Adrenal gland (tissue), 12 donors: ENCODE data around the gene SPDYE4. TPM values are rescaled to one million over a fixed set of nuclear protein-coding genes. Genes with fewer than 3 reads are reported as not detected.
A peak's percentile ranks its signal among the peaks of the same experiment; 100 is the strongest.

ENCODE experiments used
- DNase-seq, 7 donors: peaks; one replicate each; pipeline ENCODE4 v3.0.0-alpha.2; 2019 to 2020
- H3K27ac ChIP-seq, 5 donors: fragments of 200-600 bp; sonication (generic) in 4 of 5; 1 replicate in 3 of 5; 2 replicates in 2 of 5; pipeline versions ENCODE4 v1.5.1 to v1.8.0; 2016 to 2020; ENCODE audit warnings: mild to moderate bottlenecking in 1 of 5
- H3K27me3 ChIP-seq: fragments of 200-600 bp; 2 replicates; pipeline ENCODE4 v1.8.0; 2021
- H3K36me3 ChIP-seq, 2 donors: fragments of 200-600 bp; replicated peaks in 1 of 2; 1 replicate in 1 of 2; 2 replicates in 1 of 2; pipeline versions ENCODE4 v1.5.1 to v1.8.0; 2018 to 2022
- H3K4me1 ChIP-seq, 2 donors: fragments of 200-600 bp; replicated peaks in 1 of 2; 1 replicate in 1 of 2; 2 replicates in 1 of 2; pipeline versions ENCODE4 v1.5.1 to v1.8.0; 2018 to 2021
- H3K4me3 ChIP-seq, 4 donors: fragments of 200-600 bp; sonication (generic) in 3 of 4; one replicate each; pipeline ENCODE4 v1.5.1; 2016 to 2018
- H3K9me3 ChIP-seq, 3 donors: fragments of 200-600 bp; sonication (generic) in 1 of 3; replicated peaks in 1 of 3; 1 replicate in 2 of 3; 2 replicates in 1 of 3; pipeline versions ENCODE4 v1.5.1 to v1.8.0; 2016 to 2021
- POLR2A ChIP-seq, 2 donors: fragments of 450-650 bp; IDR thresholded peaks; one replicate each; pipeline ENCODE4 v1.6.1; 2017; ENCODE audit warnings: antibody characterized with exemption in 2 of 2, mild to moderate bottlenecking in 2 of 2, moderate library complexity in 1 of 2
- WGBS, 4 donors: extraction: QIAGEN DNeasy Blood & Tissue Kit in 2 of 4; methylation state at CpG; one replicate each; pipeline versions ENCODE4 v1.1.5 to v1.1.7; 2013 to 2017; 5-methylcytosine and 5-hydroxymethylcytosine counted together
- intact Hi-C, 2 donors: fragments of 100-400 bp; cut with DNase I; formaldehyde crosslinking; loops; one replicate each; pipeline versions ENCODE4 v1.14.1 to v1.15.0; 2022 to 2023
- polyA plus RNA-seq, 3 donors: library from polyadenylated mRNA; stranded (reverse); fragments of 200-250 nt in 2 of 3; fragments of 350-450 nt in 1 of 3; fragmentation: Illumina TruSeq in 1 of 3; extraction: RNeasy Lipid Tissue Mini Kit (QIAGEN cat#74804) in 1 of 3; gene quantifications; one replicate each; pipeline ENCODE4 v1.2.3, GENCODE V29; 2013 to 2014
- total RNA-seq, 9 donors: library from RNA; depleted of rRNA in 4 of 9; stranded (reverse); fragments of >200 nt in 4 of 9; fragments of 120-200 nt in 1 of 9; fragmentation: NEBNext Ultra II Directional in 1 of 9; extraction: Animal tissue kit (Norgen Biotek cat#: 25700) in 1 of 9; gene quantifications; one replicate each; pipeline versions ENCODE4 v1.1.0 to v1.2.4, GENCODE V29; 2013 to 2023
- TF ChIP-seq, protein P1 (sequence below), 6 experiments: fragments of 450-650 bp in 4 of 6; fragments of 200-600 bp in 2 of 6; sonication (generic) in 1 of 6; IDR thresholded peaks; 1 replicate in 5 of 6; 2 replicates in 1 of 6; pipeline versions ENCODE4 v1.5.1 to v1.8.0; 2016 to 2021; ENCODE audit warnings: antibody characterized with exemption in 6 of 6, mild to moderate bottlenecking in 2 of 6, moderate library complexity in 1 of 6
- donor health status: healthy with polysubstance abuse.
- donor health status: Bipolar disorder and iron deficiency.
- donor health status: DM: yes; HTN: yes; CAD: no.
- donor health status: DM: no; HTN: no; CAD: no.
- donor health status: DM: no; HTN: no; CAD: no.
- donor health status: DM: yes; HTN: yes; CAD: no.

The SPDYE4 gene
- total and polyA plus RNA-seq, 12 donors = not detected

DNA sequence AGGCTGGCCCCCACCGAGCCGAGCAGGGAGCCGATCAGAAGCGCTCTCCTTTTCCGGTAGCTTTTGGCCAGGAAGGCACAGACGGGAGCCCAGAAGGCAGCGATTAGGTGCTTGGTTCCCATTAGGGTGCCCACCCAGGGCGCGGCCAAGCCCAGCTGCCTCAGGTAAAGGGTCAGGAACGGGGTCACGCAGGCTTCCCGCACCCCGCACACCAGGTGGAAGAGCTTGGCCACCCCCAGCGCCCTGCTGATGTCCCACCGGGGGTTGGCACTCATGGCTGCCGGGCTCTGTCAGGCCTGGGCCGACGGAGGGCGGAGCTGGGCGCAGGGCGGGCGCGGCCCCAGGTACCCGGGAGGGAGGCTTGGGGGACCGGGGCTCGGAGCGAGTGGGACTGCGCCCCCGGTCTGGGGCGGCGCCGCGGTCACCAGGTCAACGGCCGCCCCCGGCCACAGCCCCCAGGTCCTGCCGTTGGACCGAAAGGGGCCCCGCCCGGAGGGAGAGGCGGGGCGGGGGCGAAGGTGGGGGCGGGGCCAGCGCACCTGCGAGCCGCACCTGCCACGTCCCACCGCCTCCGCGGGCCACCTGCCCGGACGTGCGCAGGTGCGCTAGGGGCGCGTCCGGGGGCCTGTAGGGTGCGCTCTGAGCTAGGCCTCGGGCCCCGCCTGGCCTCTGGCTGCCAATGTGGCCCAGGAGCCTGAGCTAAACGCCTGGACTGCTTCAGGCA is 40.7 kb upstream of the SPDYE4 start, which contains the start of gene MFSD6L:
Gene MFSD6L, minus strand, starts transcription at position 520 of the 724 bp plus-strand sequence. Its CDS starts 245 bp downstream, at position 275.
- Histone ChIP-seq H3K27ac (no peak within 1 kb of the TSS), H3K9me3 (no peaks in the 10 kb centered on the region), H3K4me1 (no peaks in the 10 kb centered on the region), H3K36me3 (no peaks in the 10 kb centered on the region), H3K27me3 (peaks cover 8% of the 10 kb centered on the region), H3K4me3 (no peak within 1 kb of the TSS)
- DNase-seq = no peak
- TF ChIP-seq, protein P1, sequence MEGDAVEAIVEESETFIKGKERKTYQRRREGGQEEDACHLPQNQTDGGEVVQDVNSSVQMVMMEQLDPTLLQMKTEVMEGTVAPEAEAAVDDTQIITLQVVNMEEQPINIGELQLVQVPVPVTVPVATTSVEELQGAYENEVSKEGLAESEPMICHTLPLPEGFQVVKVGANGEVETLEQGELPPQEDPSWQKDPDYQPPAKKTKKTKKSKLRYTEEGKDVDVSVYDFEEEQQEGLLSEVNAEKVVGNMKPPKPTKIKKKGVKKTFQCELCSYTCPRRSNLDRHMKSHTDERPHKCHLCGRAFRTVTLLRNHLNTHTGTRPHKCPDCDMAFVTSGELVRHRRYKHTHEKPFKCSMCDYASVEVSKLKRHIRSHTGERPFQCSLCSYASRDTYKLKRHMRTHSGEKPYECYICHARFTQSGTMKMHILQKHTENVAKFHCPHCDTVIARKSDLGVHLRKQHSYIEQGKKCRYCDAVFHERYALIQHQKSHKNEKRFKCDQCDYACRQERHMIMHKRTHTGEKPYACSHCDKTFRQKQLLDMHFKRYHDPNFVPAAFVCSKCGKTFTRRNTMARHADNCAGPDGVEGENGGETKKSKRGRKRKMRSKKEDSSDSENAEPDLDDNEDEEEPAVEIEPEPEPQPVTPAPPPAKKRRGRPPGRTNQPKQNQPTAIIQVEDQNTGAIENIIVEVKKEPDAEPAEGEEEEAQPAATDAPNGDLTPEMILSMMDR (IDR thresholded peaks at IDR 0.05) = no peak
- TF ChIP-seq POLR2A (IDR thresholded peaks at IDR 0.05) = no peak
- intact Hi-C loops = no loop called here
- 23 to 45% (median 33%) methylated on average over 8 to 62 of the region's 62 CpGs for WGBS, 4 donors

DNA sequence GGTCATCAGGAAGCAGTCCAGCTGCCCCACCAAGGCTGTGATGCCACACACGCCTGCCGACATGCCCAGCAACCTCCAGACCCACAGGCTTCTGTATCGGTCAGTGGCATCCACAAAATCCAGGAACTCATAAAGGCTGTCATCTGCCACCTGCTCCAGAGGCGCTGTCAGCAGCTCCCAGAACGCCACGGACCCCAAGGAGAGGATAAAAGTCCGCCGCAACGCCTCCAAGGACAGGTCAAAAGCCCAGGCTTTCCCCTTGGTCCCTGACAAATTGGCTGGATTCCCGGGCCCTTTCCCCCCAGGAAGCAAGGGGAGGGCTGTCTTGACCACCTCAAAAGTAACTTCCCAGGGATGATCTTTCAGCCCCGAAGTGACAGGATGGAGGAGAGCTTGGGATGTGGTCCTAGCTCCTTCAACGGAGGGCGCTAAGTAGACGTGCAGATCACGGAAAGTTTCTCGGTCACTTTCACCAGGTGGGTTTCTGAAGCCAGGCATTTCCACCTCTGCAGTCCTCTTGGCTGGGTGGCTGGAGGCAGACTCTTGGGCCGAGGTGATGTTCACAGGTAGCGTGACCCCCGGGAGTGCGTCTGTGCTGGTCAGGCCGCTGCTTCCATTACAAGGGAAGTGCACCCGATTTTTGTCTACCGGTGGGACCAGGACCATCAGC is 40.0 kb upstream of the SPDYE4 start:
- H3K4me1 ChIP-seq = no peaks in the 10 kb centered on the region
- TF ChIP-seq POLR2A (IDR thresholded peaks at IDR 0.05) = no peak
- TF ChIP-seq, protein P1 (IDR thresholded peaks at IDR 0.05) = no peak
- no peak for DNase-seq
- H3K27me3 ChIP-seq = peaks cover 8% of the 10 kb centered on the region
- no peak overlapping the region for H3K4me3 ChIP-seq
- intact Hi-C loops = no loop called here
- no peaks in the 10 kb centered on the region for H3K9me3 ChIP-seq
- H3K27ac ChIP-seq = no peak overlapping the region
- no peaks in the 10 kb centered on the region for H3K36me3 ChIP-seq
- 70 to 84% (median 73%) methylated on average over 16 to 23 of the region's 23 CpGs for WGBS, 4 donors

DNA sequence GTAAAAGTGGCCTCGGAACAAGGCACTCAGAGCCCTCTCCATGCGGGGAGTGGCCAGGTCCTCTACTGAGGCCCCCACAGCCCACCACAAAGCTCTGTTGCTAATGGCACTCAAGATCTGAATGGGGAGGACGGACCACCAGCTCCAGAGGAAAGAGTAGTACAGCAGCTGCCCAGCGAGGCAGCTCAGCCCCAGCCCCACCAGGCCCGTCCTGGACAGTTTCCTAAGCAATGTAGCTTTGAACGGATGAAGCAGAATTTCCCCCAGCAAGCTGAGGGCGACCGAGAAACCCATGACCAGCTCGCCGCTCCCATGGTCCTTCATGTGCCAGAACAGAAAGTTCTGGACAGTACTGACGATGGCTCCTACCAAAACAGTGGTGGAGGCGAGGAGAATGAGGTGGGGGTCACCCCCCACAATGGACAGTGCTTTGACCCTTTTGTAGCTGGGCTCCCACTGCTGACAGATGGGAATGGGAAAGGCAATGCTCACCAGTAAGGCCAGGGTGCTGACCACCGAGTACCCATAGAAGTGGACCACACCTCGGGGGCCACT is 39.4 kb upstream of the SPDYE4 start:
- intact Hi-C loops = no loop called here
- WGBS, 4 donors = 83 to 90% (median 85%) methylated on average over 10 to 14 of the region's 14 CpGs
- peaks cover 8% of the 10 kb centered on the region for H3K27me3 ChIP-seq
- H3K27ac ChIP-seq = no peak overlapping the region
- H3K36me3 ChIP-seq = no peaks in the 10 kb centered on the region
- H3K4me3 ChIP-seq = no peak overlapping the region
- H3K4me1 ChIP-seq = no peaks in the 10 kb centered on the region
- H3K9me3 ChIP-seq = no peaks in the 10 kb centered on the region
- no peak for DNase-seq
- no peak for TF ChIP-seq POLR2A (IDR thresholded peaks at IDR 0.05)
- TF ChIP-seq, protein P1 (IDR thresholded peaks at IDR 0.05) = no peak

DNA sequence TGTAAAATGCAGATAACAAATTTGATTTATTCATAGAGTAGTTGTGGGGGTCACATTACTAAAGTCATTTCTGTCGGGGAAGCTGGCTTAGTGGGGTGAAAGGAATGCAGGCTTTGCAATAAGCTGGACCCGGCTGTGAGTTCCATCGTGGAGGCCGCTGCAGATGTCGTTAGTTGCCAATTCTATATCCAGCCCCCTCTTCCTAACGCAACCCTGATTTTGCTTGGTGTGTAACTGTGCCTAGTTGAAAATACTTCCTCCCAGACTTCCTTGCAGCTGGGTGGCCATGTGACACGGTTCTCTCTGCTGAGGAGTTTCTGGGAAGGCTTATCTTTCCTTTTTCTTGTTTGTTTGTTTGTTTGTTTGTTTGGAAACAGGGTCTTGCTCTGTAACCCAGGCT is 36.3 kb upstream of the SPDYE4 start:
- intact Hi-C loops = no loop called here
- peaks cover 0 to 6% (median 0%) of the 10 kb centered on the region in 3 donors for H3K9me3 ChIP-seq
- 41 to 44% (median 43%) methylated on average over 7 of the region's 7 CpGs for WGBS, 4 donors

More for the DNA sequence above, 36.3 kb upstream of the SPDYE4 start:
- H3K27ac ChIP-seq = peak overlapping the region in 2 of 5 donors; percentile 54 to 57
- peaks cover 8% of the 10 kb centered on the region for H3K27me3 ChIP-seq
- H3K4me1 ChIP-seq = no peaks in the 10 kb centered on the region
- H3K4me3 ChIP-seq = no peak overlapping the region
- TF ChIP-seq, protein P1 (IDR thresholded peaks at IDR 0.05) = no peak
- TF ChIP-seq POLR2A (IDR thresholded peaks at IDR 0.05) = no peak
- no peaks in the 10 kb centered on the region for H3K36me3 ChIP-seq
- peak in 3 of 7 donors; percentile 39 to 62 (median 40) for DNase-seq
